H7 (cell line): ENCODE measurements around the gene ZNF274. TPM values are rescaled to one million over a fixed set of nuclear protein-coding genes. Genes with fewer than 3 reads are reported as not detected.
"Not testable (repeated sequence)": the region's sequence is repeated elsewhere in the genome, so short reads cannot be mapped to it uniquely, and the experiment has no call there.

Source experiments
- DNase-seq: peaks from one replicate; pipeline ENCODE4 v3.0.0; 2012
- H3K27me3 ChIP-seq: 2 replicates; pipeline ENCODE4 v1.6.0; 2011; ENCODE audit warnings: mild to moderate bottlenecking, low read length; ENCODE audit not compliant: control insufficient read depth, insufficient read depth
- H3K36me3 ChIP-seq: replicated peaks from 2 replicates; pipeline ENCODE4 v1.5.1; 2011; ENCODE audit warnings: low read length; ENCODE audit not compliant: control insufficient read depth, insufficient read depth
- H3K4me3 ChIP-seq: 2 replicates; pipeline ENCODE4 v1.5.1; 2011; ENCODE audit warnings: low read depth, mild to moderate bottlenecking, control low read depth, low read length, moderate library complexity; ENCODE audit not compliant: insufficient read depth
- total RNA-seq: library from RNA; depleted of rRNA; stranded (reverse); fragments of >200 nt; shearing (Covaris generic); gene quantifications from 2 replicates; pipeline ENCODE4 v1.2.3, GENCODE V29; 2014; rRNA removed

Gene ZNF274
- total RNA-seq = 18.8 and 26.0 TPM in 2 replicates

DNA sequence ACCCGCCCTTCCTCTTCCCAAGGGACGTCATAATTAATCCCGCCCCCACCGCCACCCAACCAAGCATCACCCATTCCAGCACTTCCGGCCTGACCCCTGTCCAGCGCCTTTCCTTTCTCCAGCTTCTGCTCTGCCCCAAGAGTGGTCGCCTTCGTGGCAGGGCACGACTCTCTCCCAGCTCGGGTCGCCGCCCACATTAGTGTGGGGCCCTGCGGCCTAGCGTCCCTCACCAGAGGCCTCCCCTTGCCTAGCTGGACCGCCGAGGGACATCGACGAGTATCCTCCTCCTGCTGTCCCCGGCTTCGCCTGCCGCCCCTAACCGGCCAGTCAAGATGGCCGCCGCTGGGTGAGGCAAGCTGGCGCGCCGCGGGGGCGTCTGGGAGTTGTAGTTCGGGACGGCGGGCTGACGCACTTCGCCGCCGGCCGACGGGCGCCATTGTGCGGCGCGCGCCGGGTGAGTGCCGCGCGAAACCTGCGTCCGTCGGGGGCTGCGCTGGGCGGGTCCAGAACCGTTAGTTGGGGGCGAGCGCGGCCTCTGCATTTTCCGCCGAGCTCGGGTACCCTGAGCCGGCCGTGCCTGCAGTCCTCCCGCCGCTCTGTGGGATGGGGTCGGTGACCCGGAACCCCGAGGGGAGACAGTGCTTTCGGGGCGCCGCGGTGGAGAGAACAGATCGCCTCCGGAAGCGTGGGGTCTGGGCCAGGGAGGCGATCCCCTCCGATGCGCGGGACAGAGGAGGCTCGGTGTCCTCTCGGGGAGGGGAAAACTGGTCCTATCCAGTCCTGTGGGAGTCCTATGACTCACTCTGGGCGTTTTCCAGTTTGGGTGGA lies at the start of gene ZNF274:
TSS of gene ZNF274 (plus strand) at position 73 of the 828 bp plus-strand sequence. CDS start 905 bp downstream, outside the sequence.
- peaks cover 12% of the 10 kb centered on the region for H3K36me3 ChIP-seq
- peak within 1 kb of the TSS; percentile 88 for H3K4me3 ChIP-seq
- peak; percentile 98 for DNase-seq
- H3K27me3 ChIP-seq = no peaks in the 10 kb centered on the region

DNA sequence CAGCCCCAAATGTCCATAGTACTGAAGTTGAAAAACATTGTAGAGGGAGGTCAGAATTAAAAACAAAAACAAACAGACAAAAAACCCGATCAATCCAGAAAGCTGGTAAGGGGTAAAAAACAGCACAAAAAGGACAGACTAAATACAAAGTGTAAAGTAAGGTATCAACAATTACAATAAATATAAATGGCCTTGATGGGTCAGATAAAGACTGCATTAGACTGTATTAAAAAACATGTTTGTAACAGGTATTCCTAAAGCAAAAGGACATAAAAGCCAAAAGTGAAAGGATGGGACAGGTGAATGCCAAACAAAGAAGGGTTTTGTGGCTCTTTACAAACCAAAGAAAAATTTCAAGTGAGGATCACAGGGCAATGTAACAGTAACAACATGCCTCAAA lies 48.6 kb upstream of the ZNF274 start:
- Histone ChIP-seq H3K36me3 (peaks cover 13% of the 10 kb centered on the region), H3K27me3 (no peaks in the 10 kb centered on the region), H3K4me3 (no peak overlapping the region)
- DNase-seq = no peak

- DNase-seq = no peak
- no peak overlapping the region for H3K4me3 ChIP-seq
- no peaks in the 10 kb centered on the region for H3K27me3 ChIP-seq
- H3K36me3 ChIP-seq = no peaks in the 10 kb centered on the region; the same call in 1 of the 2 replicates
These were observed 37.0 kb upstream of the ZNF274 start for GRCh38 chr19:58145849-58146248.

DNA sequence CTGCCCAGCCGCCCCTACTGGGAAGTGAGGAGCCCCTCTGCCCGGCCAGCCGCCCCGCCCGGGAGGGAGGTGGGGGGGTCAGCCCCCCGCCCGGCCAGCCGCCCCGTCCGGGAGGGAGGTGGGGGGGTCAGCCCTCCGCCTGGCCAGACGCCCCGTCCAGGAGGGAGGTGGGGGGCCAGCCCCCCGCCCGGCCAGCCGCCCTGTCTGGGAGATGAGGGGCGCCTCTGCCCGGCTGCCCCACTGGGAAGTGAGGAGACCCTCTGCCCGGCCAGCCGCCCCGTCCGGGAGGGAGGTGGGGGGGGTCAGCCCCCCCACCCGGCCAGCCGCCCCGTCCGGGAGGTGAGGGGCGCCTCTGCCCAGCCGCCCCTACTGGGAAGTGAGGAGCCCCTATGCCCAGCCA lies 35.4 kb upstream of the ZNF274 start:
- H3K36me3 ChIP-seq, DNase-seq, H3K27me3 ChIP-seq, H3K4me3 ChIP-seq: not testable (repeated sequence)

- H3K36me3 ChIP-seq = no peaks in the 10 kb centered on the region
- no peaks in the 10 kb centered on the region for H3K27me3 ChIP-seq
- DNase-seq = peak; percentile 98
- peak within 1 kb of the TSS; percentile 89 for H3K4me3 ChIP-seq
These were observed 32.4 kb upstream of the ZNF274 start, which contains the start of gene ZNF329 for GRCh38 chr19:58150328-58150921. Gene ZNF329, minus strand, starts transcription at chr19:58150789. Its CDS starts 21,286 bp downstream, at chr19:58129503.

DNA sequence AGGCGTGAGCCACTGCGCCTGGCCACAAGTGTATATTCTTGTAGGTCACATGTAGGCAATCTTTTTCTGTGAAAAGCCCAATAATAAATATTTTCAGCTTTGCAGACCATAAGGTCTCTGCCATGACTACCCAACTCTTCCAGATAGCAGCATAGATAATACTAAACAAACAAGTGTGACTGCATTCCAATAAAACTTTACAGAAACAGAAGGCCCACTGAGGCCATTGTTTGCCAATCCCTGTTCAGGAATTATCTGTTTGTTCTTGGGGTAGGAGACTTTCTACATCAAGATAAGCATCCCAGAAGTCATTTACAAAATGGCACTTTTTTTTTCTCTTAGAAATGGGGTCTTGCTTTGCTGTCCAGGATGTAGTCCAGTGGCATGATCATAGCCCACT lies 29.5 kb upstream of the ZNF274 start:
- Histone ChIP-seq H3K27me3 (no peaks in the 10 kb centered on the region), H3K4me3 (no peak overlapping the region), H3K36me3 (no peaks in the 10 kb centered on the region)
- no peak for DNase-seq

- no peaks in the 10 kb centered on the region for H3K27me3 ChIP-seq
- H3K4me3 ChIP-seq = peak overlapping the region; percentile 93
- no peaks in the 10 kb centered on the region for H3K36me3 ChIP-seq
- DNase-seq = no peak
These were observed 28.6 kb upstream of the ZNF274 start for GRCh38 chr19:58154287-58154678.

GRCh38 chr19:58154679-58155648 lies 27.9 kb upstream of the ZNF274 start:
- H3K36me3 ChIP-seq = no peaks in the 10 kb centered on the region
- H3K4me3 ChIP-seq = peak overlapping the region; percentile 93
- peak; percentile 98 for DNase-seq
- H3K27me3 ChIP-seq = no peaks in the 10 kb centered on the region

GRCh38 chr19:58157045-58157728 lies 25.7 kb upstream of the ZNF274 start:
- no peaks in the 10 kb centered on the region for H3K27me3 ChIP-seq
- H3K4me3 ChIP-seq = no peak overlapping the region
- H3K36me3 ChIP-seq = no peaks in the 10 kb centered on the region
- DNase-seq = no peak

GRCh38 chr19:58166268-58166667 lies 16.6 kb upstream of the ZNF274 start:
- DNase-seq = no peak
- H3K36me3 ChIP-seq = no peaks in the 10 kb centered on the region
- H3K4me3 ChIP-seq = no peak overlapping the region
- H3K27me3 ChIP-seq = no peaks in the 10 kb centered on the region

DNA sequence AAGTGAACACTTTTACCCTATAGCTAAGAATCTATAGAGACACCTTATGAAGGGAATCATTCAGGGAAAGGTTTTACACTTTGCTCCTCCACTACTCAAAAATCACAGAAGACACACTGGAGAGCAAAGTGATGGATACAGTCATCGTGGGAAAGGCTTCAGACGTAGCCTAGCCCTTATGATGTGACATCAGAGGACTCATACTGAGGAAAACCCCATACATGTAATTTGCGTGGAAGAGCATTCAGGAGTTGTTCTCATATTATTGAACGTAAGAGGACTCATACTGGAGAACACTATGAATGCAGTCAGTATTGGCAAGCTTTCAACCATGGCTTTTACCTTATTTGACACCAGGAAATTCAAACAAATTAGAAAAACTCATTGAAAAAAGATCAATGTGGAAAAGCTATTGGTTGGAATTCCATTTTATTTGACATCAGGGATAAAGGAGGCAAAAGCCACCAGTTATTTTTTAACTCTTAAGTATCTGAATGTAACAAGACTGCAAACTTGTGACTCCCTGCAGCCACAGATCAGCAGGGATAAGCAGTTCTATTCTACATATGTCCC lies 16.1 kb upstream of the ZNF274 start:
- no peaks in the 10 kb centered on the region for H3K36me3 ChIP-seq
- no peak for DNase-seq
- H3K4me3 ChIP-seq = no peak overlapping the region
- no peaks in the 10 kb centered on the region for H3K27me3 ChIP-seq

GRCh38 chr19:58170860-58171259 lies 12.0 kb upstream of the ZNF274 start:
- DNase-seq = no peak
- Histone ChIP-seq H3K27me3 (no peaks in the 10 kb centered on the region), H3K4me3 (no peak overlapping the region), H3K36me3 (no peaks in the 10 kb centered on the region)

GRCh38 chr19:58181902-58182576 lies 822 bp upstream of the ZNF274 start:
- Histone ChIP-seq H3K36me3 (peaks cover 9% of the 10 kb centered on the region), H3K27me3 (no peaks in the 10 kb centered on the region), H3K4me3 (no peak overlapping the region)
- peak; percentile 52 for DNase-seq
